ENCODE results near the gene PKD1L1.

The PKD1L1 gene

GRCh38 chr7:47807756-47808155 lies 140.5 kb downstream of the PKD1L1 start:
- Histone ChIP-seq H3K9me3 (ENCODE audit: control insufficient read depth, insufficient read depth, low read depth, low read length) (no peaks in the 10 kb centered on the region), H3K36me3 (ENCODE audit: control insufficient read depth in 2 of 2, insufficient read depth in 1 of 2, low read length in 2 of 2) (no peaks in the 10 kb centered on the region), H3K4me1 (ENCODE audit: control insufficient read depth, insufficient read depth, low read length) (no peaks in the 10 kb centered on the region), H3K27ac (ENCODE audit: extremely low read depth, low read depth, low read length) (no peak overlapping the region), H3K4me3 (ENCODE audit: low read depth, low read length) (no peak overlapping the region)
- POLR2A ChIA-PET: no interaction called here
- CTCF ChIA-PET: interaction anchor here (0.7 to 3.9 kb wide), 3 partner anchors 9 to 542 kb away, joined by 3 to 11 read pairs (median 9); no protein-coding TSS in a partner anchor
- TF ChIP-seq TSHZ1 (tag by site-specific recombination; IDR thresholded peaks at IDR 0.05; ENCODE audit: borderline replicate concordance) (no peak), ZNF792 (tag by site-specific recombination; IDR thresholded peaks at IDR 0.05) (no peak), ZNF530 (tag by site-specific recombination; IDR thresholded peaks at IDR 0.05; ENCODE audit: low read depth) (no peak)

- POLR2A ChIA-PET: no interaction called here
- no peak for TF ChIP-seq ZNF707 (tag by site-specific recombination; IDR thresholded peaks at IDR 0.05)
- no peak for TF ChIP-seq ZNF623 (tag by site-specific recombination; IDR thresholded peaks at IDR 0.05)
- no peak for TF ChIP-seq ZNF433 (tag by site-specific recombination; IDR thresholded peaks at IDR 0.05; ENCODE audit: low read depth)
- TF ChIP-seq ZNF121 (tag by site-specific recombination; IDR thresholded peaks at IDR 0.05): no peak
- no peak for TF ChIP-seq GLIS2 (tag by site-specific recombination; IDR thresholded peaks at IDR 0.05)
- TF ChIP-seq SP7 (tag by site-specific recombination; IDR thresholded peaks at IDR 0.05): no peak
- TF ChIP-seq GLI4 (tag by site-specific recombination; IDR thresholded peaks at IDR 0.05): no peak
- TF ChIP-seq KLF8 (tag by site-specific recombination; IDR thresholded peaks at IDR 0.05): no peak
- TF ChIP-seq ZBTB26 (tag by site-specific recombination; optimal IDR thresholded peaks at IDR 0.05): no peak
- TF ChIP-seq ZNF16 (tag by site-specific recombination; IDR thresholded peaks at IDR 0.05; ENCODE audit: low read depth): no peak
- TF ChIP-seq ZNF701 (tag by site-specific recombination; IDR thresholded peaks at IDR 0.05): no peak
- no peak for TF ChIP-seq ZNF48 (tag by site-specific recombination; IDR thresholded peaks at IDR 0.05)
- no peak for TF ChIP-seq ZNF37A (tag by site-specific recombination; IDR thresholded peaks at IDR 0.05)
- Histone ChIP-seq H3K36me3 (ENCODE audit: control insufficient read depth in 2 of 2, insufficient read depth in 1 of 2, low read length in 2 of 2) (no peaks in the 10 kb centered on the region), H3K27ac (ENCODE audit: extremely low read depth, low read depth, low read length) (no peak overlapping the region), H3K4me1 (ENCODE audit: control insufficient read depth, insufficient read depth, low read length) (no peaks in the 10 kb centered on the region), H3K9me3 (ENCODE audit: control insufficient read depth, insufficient read depth, low read depth, low read length) (no peaks in the 10 kb centered on the region), H3K4me3 (ENCODE audit: low read depth, low read length) (no peak overlapping the region)
- CTCF ChIA-PET: interaction anchor here (1.9 kb wide), 1 partner anchor 12 kb away, joined by 9 read pairs; no protein-coding TSS in a partner anchor
These were observed 141.1 kb downstream of the PKD1L1 start for GRCh38 chr7:47807126-47807525.

- no peaks in the 10 kb centered on the region for H3K9me3 ChIP-seq (ENCODE audit: control insufficient read depth, insufficient read depth, low read depth, low read length)
- H3K27ac ChIP-seq (ENCODE audit: extremely low read depth, low read depth, low read length): no peak overlapping the region
- ChIA-PET CTCF (interaction anchor here (1.9 kb wide), 1 partner anchor 13 kb away, joined by 9 read pairs; no protein-coding TSS in a partner anchor), POLR2A (no interaction called here)
- H3K36me3 ChIP-seq (ENCODE audit: control insufficient read depth in 2 of 2, insufficient read depth in 1 of 2, low read length in 2 of 2): no peaks in the 10 kb centered on the region
- no peaks in the 10 kb centered on the region for H3K4me1 ChIP-seq (ENCODE audit: control insufficient read depth, insufficient read depth, low read length)
- no peak overlapping the region for H3K4me3 ChIP-seq (ENCODE audit: low read depth, low read length)
- no peak for TF ChIP-seq ZSCAN18 (tag by site-specific recombination; IDR thresholded peaks at IDR 0.05)
- no peak for TF ChIP-seq ZNF501 (tag by site-specific recombination; IDR thresholded peaks at IDR 0.05)
- no peak for TF ChIP-seq ZBTB48 (tag by site-specific recombination; IDR thresholded peaks at IDR 0.05)
- no peak for TF ChIP-seq BCL11B (tag by site-specific recombination; IDR thresholded peaks at IDR 0.05; ENCODE audit: low read depth)
- no peak for TF ChIP-seq ZBTB21 (tag by site-specific recombination; IDR thresholded peaks at IDR 0.05)
- no peak for TF ChIP-seq KLF17 (tag by site-specific recombination; IDR thresholded peaks at IDR 0.05)
- no peak for TF ChIP-seq TSHZ1 (tag by site-specific recombination; IDR thresholded peaks at IDR 0.05; ENCODE audit: borderline replicate concordance)
These were observed 141.6 kb downstream of the PKD1L1 start for GRCh38 chr7:47806701-47807103.

All from HEK293 (cell line).